Activated CD8-positive, alpha-beta memory T cell treated with anti-CD3 and anti-CD28 coated beads, Interleukin-2, amount 50 U/mL, for 1 hour (primary cell): ENCODE data around the gene CD101.

Experiments used
- DNase-seq: peaks from one replicate; pipeline ENCODE4 v3.0.0-alpha.2; 2020; ENCODE audit errors: extremely low read depth

CD101 gene

DNA sequence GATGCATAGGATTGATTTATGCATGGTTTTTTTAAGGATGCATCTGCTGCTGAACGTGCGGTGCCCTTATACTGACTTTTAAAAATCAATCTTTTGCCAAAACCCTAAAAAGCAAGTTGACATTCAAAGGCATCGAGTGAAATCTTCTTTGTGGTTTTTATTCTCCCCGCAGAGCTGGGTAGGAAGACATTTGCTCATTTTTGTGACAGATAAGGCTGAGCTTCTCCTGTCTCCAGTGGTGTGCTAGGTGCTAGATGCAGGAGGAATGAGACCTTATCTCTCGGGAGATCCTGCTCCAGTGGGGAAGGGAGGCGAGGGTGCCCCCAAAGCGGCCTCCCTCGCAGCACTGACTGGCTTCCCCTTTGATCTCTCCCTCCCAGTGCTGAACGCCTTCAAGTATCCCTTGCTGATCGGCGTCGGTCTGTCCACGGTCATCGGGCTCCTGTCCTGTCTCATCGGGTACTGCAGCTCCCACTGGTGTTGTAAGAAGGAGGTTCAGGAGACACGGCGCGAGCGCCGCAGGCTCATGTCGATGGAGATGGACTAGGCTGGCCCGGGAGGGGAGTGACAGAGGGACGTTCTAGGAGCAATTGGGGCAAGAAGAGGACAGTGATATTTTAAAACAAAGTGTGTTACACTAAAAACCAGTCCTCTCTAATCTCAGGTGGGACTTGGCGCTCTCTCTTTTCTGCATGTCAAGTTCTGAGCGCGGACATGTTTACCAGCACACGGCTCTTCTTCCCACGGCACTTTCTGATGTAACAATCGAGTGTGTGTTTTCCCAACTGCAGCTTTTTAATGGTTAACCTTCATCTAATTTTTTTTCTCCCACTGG is 14.9 kb upstream of the CD101 start:
- DNase-seq: no peak

- DNase-seq: peak; percentile 31
These were observed 14.4 kb upstream of the CD101 start for GRCh38 chr1:116987256-116987555.

- no peak for DNase-seq
These were observed 13.3 kb upstream of the CD101 start for GRCh38 chr1:116988248-116988647.

DNA sequence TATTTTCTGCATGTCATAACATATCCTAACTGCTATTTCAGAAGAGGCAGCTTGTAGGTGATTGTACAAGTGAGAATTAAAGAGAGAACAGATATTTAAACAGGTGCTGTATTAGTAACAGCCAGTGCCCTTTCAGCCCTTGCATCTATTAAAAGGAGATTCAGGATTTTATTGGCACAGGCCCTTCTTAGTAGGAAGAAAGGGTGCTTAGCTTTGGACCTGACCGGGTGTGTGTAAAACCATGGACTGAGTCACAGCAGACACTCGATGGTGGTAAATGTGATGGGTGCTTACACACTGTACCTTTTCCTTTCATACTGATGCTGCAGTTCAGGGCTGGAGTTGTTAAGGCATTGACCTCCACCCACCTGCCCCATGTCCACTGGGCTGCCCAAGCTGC is 12.7 kb upstream of the CD101 start:
- DNase-seq: no peak

DNA sequence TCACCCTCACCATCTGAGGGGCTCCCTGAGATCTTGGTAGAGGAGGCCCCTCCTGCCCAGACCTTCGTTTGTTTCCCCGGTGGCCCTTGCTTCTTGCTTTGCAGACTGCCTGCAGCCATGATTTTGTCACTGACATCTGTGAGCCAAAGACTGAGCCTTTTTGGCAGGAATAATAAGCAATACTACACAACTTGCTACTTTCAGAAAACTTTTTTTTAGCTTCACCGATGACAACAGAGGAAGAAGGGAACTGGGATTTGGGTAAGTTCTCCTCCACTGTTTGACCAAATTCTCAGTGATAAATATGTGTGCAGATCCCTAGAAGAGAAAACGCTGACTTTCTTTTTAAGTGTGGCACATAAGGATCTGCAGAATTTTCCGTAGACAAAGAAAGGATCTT is 11.7 kb upstream of the CD101 start:
- no peak for DNase-seq

DNA sequence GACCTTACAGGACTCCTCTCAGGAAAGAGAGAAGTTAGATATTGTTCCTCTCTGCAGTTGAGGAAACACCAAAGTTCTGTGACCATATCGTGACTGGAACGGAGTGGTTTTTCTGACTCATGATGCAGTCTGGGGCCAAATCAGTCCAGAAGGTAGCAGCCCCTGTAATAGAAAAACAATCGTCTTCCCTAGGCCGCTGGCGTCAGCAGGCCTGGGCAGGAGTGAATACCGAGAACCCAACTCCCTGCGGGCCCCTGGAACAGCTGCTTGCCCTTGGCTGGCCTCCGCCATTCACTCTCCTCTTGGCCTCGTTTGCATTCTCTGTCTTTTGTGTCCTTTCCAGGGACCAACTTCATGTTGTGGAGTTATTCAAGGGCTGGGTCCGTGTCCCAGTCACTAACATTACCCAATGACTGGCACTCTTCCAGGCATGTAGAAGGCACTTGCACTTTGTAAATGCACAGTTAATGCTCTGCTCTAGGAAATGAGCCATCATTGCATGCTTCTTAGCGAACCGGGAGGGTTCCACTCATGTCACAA is 10.9 kb upstream of the CD101 start:
- no peak for DNase-seq

DNA sequence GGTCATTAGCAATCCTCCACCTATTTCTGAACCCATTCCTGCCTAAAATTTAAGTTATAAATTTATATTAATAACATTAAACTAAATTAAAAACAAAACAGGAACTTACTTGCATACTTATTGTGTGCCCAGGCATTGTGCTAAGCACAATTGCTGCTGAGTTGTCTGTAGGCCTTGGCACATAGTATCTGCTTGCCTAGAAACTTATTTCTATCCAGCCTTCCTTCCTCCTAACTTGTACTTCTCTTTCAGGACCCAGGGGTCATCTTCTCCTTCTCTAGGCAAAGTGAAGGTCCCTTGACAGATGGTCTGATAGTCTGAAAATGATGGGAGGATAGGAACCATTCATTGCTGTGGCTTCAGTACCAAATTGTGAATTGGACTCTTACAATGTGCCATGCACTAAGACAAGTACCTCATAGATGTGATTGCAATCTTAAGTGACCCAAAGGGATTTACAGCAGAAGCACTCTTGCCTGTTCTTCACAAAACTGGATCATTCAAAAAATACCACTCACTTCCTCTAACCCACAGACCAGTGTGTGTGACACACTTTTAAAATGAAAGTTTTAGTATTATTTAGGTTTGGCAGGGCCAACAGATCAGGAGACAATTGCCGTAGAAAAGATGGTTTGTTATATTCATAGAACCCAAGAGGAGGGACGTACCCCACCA is 10.3 kb upstream of the CD101 start:
- no peak for DNase-seq

DNA sequence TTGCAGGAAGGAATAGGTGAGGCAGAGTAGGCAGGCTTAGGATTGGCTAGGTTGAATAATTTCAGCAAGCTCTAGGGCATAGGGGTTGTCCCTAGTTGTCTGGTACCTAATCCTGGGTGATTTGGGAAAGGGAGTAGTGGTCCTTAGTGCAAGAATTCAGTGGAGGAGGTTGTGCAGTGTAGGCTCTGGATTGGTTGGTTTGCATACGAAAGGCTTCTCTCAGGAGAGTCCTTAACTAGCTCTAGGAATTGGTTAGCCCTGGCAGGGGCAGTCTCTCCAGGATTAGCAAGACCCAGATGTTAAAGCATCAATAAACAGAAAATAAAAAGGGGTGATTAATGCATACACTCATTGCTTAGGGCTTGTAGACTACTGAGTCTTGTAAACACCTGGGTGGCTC is 9.6 kb upstream of the CD101 start:
- DNase-seq: no peak

DNA sequence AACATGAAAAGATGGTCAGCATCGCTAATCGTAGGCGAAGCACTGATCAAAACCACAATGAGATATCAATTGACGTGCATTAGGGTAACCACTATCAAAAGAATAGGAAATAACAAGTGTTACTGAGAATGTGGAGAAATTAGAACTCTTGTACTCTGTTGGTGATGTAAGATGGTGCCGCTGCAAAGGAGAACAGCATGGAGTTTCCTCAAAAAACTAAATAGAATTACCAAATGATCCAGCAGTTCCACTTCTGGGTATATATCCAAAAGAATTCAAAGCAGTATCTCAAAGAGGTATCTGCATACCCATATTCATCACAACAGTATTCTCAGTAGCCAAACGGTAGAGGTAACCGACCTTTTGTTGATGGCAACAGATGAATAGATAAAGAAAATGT is 8.3 kb upstream of the CD101 start:
- DNase-seq: no peak

DNA sequence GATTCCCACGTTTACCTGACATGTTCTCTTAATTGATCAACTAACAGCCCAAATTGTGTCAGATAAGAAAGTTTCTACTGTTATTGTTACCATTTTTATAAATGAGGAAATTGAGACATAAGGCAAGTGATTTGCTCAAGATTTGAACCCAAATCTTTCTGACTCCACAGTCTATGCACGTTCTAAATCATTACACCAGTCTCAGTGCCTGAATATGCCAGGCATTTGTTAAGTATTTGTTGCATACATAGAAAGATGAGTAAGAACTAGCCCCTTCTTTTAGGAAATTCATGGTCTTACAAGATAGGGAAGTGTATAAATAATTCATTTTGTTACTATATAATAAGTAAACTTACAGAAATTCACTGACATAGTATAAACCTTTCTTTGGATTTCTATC is 7.1 kb upstream of the CD101 start:
- no peak for DNase-seq

DNA sequence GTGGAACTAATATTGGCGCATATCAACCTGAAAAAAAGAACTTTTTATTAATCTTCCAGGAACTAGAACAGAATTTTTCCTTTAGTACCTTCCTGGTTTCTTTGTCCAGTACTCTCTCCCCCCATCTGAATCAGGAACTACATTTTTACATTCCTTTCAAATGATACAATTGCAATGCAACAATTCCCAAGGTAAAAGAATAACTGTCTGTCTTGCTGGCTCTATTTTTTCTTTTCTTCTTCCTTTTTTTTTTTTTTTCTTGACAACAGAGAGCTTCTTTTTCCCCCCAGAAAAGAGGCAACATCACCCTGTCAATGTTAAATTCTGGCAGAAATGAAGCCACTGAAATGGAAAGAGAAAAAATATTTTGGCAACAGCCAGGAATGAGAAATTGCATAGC is 4.5 kb upstream of the CD101 start:
- no peak for DNase-seq

DNA sequence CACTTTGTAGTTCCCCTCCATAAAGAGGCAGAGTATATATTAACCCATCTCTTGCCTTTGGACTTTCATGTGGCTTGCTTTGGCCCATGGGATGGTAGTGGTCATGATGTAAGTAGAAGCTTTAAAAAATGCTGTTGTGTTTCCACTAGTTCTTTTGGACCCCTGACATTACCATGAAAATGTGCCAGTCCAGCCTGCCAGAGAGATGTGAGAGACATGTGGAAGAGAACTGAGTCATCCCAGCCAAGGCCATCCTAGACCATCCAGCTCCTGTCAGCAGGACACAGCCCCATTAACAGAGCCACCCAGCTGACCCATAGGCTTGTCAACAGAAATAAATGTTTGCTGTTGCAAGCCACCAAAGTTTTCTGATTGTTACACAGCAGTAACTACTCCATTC is 3.9 kb upstream of the CD101 start:
- DNase-seq: no peak

DNA sequence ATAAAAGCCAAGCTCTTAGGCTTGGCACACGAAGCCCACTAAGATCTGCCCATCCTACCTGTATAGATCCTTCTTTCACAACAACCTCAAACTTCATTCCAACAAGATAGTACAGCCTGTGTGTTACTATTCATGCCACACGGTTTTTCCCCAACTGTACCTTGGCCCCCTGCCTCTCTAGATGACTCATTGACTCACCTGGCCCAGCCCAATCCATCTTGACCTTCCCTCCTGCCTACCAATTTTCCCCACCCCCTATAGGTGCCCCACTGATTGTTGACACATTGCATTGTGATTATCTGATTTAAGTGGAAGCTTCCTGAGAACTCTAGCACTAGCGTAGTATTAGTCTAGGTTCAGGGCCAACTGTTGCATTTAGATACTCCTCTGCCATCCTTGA is 2.0 kb upstream of the CD101 start:
- no peak for DNase-seq

DNA sequence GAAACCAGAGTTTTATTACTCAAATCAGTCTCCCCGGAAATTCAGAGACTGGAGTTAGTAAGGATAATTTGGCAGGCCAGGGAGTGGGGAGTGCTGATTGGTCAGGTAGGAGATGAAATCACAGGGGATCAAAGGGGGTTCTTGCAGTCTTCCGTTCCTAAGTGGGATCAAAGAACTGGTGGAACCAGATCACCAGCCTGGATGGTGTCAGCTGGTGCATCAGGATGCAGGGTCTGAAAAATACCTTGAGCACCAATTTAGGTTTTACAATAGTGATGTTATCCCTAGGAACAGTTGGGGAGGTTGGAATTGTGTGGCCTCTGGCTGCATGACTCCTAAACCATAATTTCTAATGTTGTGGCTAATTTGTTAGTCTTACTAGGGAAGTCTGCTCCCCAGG is 1.4 kb upstream of the CD101 start:
- no peak for DNase-seq

DNA sequence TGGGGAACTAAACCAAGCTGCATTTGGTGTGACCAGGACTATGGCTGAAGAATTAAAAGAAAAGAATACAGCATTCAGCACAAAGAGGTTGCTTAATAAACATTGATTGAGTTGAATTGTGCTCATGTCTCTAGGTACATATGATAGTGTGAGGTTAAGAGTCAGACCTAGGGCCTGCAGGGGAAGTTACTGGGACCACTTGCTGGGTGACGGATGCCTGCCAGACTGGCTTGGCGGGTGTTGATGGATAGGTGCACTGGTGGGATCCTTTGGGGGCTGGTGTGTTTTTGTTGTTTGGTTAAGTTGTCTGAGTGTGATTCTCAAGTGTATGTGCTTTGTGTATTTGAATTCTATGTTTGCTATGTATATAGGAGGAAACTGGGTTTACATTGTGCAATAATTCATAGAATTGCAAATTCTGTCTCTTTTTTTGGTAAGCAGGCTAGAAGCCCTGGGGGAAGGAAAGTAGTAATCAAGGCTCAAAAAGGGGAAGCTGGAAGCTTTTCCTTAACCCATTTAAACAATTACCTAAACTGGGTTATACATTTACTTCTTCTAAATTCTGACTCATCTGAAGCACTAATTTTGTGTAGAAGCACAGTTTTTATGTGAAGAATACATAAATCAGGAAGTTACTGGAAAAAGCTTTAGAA is 1.8 kb downstream of the CD101 start:
- DNase-seq: no peak

GRCh38 chr1:117007719-117008013 is 6.1 kb downstream of the CD101 start:
- no peak for DNase-seq

DNA sequence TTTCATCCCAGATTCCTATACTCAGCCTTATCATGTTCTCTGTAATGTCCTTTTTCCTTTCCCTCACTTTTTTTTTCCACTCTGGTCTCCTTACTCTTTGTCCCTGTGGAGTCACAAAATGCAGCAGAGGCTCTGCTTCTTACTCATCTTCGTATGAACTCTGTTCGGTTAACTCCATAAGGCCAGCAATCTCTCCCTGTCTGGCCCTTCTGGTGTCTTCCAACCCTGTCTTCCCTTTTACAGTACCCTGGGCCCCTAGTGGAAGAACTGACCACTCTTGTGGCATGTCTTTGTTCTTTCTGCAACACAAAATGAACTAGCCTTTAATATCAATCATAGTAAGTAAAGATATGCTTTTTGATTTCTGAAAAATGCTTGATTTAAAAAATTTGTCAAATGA is 7.1 kb downstream of the CD101 start:
- no peak for DNase-seq

DNA sequence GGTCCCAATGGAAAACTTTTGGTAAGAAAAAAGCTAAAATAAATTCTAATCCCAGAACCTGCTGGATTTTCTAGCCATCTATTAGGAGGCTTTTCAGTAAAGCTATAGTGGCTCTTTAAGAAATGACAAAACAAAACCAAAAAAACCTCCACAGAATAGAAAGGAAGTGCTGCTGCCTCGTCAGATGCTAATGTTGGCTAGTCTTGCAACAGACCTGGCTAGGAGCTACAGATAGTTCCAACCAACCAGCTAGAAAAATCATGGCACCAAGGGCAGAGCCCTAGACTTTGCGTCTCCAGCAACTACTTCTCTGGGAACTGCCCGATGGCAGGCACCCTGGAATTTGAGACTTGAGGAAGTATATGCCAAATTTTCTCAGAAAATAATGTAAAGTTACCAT is 7.6 kb downstream of the CD101 start:
- no peak for DNase-seq

DNA sequence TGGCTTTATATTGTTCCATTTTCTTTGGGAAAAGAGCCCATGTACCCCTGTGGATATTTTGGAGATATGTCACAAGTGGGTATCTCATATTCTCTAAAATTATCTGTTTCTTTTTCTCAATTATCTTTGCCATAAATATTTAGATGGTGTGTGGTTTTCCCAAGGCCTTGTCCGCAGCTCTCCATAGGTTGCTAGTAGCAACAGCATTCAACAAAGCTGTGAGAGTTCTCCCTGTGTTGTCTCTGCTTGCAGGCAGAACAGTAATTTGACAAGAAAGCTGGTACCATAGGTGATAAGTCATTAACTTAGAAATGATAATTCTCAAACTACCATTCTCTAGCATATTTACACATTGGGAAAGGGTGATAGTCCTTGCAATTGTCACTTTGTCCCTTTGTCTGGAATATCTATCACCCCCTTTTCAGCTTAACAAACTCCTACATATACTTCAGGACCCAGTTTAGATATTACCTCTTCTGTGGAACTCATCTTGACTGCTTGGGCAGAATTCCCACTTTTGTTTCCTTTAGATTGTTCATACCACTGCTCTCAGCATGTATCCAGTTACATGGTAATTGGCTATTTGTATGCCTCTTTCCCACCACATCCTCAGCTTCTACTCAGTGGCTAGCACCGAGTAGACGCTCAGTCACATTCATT is 8.9 kb downstream of the CD101 start:
- no peak for DNase-seq

- DNase-seq: no peak
These were observed 9.8 kb downstream of the CD101 start for GRCh38 chr1:117011334-117011733.

GRCh38 chr1:117013309-117013858 is 11.8 kb downstream of the CD101 start:
- no peak for DNase-seq

GRCh38 chr1:117014209-117014608 is 12.6 kb downstream of the CD101 start:
- DNase-seq: no peak
